Activated CD8-positive, alpha-beta memory T cell treated with anti-CD3 and anti-CD28 coated beads, Interleukin-2, amount 50 U/mL, for 48 hours (primary cell): ENCODE measurements around the gene HS6ST3.

Source experiments
- DNase-seq: peaks from one replicate; pipeline ENCODE4 v3.0.0-alpha.2; 2020

Gene HS6ST3

DNA sequence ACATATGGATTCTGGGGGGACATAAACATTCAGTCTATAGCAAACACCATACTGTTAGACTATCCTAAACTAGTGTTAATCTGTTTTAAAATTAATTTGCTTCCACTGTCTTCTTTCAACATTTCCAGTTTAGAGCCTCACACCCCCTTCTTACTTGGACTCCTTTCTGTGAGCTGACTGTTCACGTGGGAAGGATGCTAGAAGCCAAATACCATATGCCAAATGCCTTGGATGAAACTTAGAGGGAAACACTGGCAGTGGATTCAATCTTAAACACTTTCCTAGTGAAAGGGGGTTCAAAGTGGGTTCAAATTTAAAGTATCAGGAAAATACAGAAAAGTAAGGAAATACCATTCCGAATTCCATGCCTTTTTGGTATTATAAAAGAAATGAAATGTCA lies 113.6 kb downstream of the HS6ST3 start:
- DNase-seq, result no peak

DNA sequence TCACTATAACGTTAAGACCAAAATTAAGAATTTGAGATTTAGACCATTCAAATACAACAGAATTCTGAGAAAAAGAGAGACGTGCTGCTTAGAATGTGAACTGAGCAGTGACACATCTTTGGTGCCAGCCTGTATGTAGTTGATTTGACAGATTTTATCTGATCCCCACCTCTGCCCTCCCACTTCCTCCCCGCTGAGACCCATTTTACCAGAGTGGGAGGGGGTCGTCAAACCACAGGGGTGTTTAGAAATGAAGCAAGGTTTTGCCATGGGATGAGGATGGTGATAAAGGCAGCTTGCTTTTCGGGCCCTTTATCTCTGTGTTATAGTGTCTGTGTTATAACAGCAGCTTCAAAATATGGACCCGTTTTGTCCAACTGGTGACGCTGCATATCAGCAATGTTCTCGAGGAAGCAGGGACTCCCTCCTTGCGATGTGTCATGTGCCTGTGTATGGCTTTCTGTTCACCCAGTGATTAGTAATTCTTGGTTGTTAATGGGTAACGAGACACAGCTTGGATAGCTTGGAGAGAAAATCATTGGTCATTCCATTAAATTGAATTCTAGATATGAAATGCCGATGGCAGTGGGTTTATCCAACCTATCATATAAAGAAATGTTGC lies 125.0 kb downstream of the HS6ST3 start:
- no peak for DNase-seq

DNA sequence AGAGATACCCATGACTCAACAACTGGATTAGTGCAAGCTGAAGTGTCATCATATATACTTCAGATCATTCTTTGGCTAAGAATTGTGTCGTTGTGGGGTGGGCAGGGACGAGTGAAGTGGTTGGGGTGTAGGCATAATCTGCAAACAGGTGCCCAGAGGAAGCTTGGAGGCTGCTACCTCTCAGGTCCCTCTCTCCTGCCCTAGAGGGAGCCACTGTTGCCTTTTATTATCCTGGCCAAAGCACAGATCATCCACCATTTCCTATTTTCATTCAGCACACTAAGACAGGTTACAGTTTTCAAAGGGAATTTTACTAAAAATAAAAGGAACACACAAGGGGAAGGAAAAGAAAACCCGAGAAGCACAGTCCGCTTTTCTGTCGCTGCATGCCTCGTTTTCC lies 126.6 kb downstream of the HS6ST3 start:
- no peak for DNase-seq

DNA sequence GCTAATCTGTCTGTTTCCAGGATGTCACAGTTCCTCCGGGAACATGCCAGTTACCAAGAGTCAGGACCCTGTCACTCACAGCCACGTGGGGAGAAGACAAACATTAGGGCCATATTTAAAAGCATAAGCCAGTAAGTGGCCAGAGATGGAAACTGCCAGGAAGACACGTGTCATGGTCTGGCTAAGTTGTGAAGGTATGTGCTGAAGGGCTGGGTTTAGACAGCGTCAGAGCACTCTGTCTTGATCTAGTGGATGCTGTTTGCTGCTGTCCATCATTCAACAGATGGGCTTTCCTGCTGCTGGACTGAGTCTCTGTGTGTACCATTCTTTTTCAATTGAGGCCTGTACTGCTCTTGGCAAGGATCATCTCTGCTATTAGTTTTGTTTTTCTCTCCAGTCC lies 128.6 kb downstream of the HS6ST3 start:
- DNase-seq, result no peak

DNA sequence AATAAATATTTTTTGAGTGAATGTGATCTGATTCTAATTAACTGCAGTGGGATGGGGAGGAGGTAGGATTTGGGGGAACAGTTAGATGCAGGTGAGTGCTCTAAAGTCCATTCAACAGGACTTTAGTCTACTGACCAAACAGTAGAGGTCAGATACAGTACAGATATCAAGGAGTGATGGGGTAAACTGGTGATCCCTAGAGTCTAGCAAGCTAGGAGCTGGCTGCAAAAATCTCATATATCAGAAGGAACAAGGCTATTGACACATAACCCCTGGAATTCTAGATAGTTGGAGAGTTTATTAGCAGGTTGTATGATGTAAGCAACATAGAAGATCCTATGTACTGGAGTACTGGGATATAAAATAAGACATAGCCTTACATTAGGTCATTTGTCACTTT lies 131.6 kb downstream of the HS6ST3 start:
- DNase-seq, result no peak

DNA sequence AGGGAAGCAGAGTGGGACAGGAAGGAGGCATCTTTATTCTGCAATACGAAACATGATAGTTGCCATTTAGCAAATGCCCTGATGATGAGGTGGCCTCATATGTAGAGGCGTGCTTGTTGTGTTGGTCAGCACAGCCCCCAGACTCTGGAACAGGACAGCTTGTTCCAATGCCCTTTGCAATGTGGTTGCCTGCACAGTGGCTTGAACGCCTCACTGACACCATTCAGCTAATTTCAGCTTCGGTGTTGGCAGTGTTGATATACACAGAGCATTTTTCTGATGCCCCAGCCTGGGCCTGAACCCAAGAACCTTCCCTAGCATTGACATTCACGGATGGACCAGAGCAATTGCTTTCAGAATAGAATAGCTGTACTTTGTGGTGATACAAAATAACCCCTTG lies 133.3 kb downstream of the HS6ST3 start:
- DNase-seq, result no peak

DNA sequence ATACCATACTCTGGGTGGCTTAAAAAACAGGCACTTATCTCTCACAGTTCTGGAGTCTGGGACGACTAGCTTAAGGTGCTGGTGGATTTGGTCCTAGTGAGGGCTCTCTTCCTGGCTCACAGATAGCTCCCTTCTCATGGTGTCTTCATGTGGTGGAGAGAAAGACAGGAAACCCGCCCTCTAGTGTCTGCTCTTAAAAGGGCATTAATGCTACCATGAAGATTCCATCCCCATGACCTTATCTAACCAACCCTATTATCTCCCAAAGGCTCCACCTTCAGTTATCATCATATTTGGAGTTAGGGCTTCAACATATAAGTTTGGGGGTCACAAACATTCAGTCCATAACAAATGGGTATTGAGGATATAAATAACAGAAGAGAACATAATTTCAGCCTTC lies 139.4 kb downstream of the HS6ST3 start:
- no peak for DNase-seq

DNA sequence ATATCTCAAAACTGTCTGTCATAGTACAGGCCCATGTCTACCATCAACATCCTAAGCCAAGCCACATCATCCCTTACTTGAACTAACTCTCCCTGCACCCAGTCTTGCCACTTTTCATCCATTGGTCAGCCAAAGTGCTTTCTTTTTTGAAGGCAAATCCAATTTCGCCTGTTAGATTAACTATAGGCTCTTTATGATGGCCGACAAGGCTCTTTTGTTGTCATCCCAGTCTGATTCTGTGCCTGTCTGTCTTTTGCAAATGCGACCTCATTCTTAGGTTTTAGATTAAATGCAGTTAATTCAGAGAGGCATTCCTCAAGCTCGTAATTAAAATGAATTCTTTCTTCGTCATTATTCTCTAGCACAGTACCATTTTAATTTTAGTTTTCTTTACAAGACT lies 148.3 kb downstream of the HS6ST3 start:
- DNase-seq, result no peak

DNA sequence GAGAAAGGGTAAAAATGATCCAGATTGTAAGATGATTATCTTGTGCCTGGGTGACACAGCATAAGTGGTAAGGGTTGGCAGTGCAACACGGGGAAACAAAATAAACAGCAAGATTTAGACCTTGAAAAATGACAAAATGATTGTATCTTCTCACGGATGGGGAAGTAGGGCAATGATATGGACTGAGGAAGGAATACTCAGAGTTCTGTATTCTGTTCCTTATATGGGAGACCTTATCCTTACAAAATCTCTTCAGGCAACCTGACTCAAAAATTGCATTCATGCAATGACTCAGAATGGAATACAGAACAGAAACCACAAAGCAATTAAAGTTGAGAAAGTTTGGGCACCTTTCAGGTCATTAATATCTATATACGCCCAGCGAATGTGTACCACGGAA lies 149.0 kb downstream of the HS6ST3 start:
- no peak for DNase-seq

DNA sequence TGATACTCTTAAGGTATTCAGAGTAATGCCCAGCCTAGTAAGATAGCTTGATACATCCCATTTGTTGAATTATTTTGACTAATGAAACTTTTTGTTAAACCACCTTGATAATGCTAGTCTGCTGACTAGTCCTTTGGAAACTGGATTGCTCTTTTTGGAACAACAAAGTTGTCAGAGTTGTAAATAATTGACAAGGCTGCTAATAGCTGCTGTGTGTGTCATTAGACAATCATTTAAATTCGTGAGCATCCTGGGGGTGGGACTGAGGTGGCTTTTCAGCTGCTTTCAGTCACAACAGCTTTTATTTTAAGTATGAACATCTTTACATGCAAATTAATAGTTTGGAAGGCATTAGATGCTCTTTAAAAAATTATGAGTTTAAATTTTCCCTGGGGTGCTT lies 153.5 kb downstream of the HS6ST3 start:
- no peak for DNase-seq

DNA sequence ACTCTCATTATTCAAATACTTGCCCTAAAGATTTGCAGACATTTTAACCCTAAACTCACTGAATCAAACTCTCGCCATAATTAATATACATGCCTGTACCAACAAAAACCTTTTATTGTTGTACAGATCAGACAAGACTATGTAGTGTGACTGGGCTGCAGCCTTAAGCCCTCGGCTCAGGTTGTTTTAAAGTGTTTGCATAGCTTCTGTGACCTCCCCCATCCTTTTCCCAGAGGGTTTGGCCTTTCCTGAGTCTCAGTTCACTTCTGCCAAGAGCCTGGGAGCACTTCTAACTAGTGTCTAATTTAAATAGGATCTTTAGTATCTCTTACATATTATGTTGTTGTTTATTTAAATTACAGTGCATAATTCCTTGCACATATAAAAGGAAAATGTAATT lies 158.2 kb downstream of the HS6ST3 start:
- no peak for DNase-seq

DNA sequence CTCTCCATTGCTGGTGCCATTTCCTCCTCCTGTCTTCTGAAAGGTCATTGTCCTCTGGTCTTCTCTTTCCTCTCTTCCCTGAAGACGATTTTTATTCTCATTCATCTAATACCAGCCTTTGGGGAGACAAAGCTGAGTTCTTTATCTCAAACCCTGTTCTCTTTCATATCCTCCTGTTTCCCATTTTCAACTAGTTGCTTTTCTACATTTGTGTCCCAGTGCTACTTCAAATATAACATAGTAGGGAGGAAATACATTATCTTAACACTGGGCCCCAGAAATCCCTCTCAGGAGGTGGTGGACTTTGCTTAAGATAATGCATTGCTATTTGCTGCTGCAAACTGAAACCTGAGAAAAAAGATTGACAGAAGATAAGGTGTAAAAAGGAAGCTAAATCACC lies 159.1 kb downstream of the HS6ST3 start:
- DNase-seq, result no peak

DNA sequence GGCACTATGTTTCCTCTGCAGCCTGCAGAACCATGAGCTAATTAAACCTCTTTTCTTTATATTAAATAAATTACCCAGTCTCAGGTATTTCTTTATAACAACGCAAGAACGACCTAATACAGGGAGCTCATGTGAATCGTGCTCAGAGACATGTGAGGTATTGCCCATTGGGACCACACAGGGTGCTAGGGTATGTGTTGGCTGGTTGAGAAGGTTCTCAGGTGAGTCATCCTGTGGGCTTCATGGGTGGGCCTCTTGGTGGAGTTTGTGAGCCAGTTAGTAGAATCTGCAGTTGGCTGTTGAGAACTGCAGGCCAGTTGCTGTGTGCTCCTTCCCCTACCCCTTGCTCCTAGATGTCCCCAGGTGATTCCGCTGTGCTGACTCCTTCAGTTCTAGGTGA lies 163.0 kb downstream of the HS6ST3 start:
- no peak for DNase-seq

DNA sequence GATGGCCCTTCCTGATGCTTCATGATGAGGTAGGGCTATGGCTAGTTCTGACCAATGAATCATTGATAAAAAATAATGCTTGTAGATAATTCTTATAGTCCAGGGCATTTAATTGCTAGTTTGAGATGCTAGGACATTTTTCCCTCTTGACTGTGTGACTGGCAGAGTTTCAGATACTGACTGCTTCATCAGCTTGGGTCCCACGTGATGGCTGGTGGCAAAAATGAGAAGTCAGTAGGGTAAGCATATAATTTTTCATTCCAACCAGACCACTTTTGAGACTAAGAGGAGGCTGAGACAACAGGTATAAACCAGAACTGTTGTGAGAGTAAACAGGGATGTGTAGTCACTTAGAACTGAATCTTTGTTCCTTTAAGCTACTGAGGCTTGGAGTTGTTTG lies 183.3 kb downstream of the HS6ST3 start:
- no peak for DNase-seq

DNA sequence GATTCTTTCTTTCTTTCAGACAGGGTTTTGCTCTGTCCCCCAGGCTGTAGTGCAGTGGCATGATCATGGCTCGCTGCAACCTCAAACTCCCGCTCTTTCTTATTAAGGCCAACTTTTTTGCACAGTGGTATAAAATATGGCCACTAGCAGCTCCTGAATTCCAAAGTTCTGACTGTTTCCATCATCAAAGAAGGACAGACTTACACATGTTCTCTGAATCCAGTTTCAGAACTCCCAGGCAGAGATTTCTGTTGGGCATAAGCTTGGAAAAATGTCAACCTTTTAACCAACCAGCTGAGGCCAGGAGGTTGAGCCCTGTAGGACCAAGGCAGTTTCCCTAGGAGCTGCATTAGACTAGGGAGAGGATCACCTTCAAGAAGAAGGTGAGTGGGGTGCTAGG lies 184.1 kb downstream of the HS6ST3 start:
- DNase-seq, result no peak

DNA sequence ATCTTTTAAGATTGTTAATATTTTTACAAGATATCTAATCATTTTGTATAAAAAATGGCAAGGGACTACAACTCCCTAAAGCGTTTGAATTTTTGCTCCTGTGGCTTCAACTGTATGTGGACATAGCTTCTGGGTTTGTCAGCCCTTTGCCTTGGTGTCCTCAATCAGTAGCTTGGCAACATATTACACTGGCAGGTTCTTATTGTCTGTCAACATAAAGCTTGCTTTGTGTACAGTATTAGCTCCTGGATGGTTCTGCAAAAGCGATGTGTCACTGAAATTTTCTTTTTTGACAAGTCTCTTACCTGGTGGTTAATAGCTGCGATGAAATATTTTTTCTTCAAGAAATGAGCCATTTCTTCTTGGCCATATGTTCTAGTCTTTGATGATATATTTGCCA lies 190.0 kb downstream of the HS6ST3 start:
- no peak for DNase-seq

DNA sequence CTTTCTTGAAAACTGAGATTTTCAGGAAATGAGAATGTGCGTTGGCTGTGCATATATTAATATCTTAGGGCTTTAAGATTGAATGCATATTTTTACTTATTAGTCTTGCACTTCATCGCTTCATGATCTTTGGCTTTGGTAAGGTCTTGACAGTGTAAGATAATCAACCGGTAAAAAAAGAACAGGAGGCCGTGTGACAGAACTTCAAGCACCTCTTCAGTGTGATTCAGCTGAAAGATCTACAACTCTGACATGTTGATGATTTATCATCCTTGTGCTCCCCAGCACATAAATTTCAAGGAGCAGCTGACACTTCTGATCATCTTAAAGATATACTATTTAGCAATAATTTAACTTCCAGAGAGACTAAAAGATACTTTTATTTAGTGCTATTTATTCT lies 195.1 kb downstream of the HS6ST3 start:
- no peak for DNase-seq

DNA sequence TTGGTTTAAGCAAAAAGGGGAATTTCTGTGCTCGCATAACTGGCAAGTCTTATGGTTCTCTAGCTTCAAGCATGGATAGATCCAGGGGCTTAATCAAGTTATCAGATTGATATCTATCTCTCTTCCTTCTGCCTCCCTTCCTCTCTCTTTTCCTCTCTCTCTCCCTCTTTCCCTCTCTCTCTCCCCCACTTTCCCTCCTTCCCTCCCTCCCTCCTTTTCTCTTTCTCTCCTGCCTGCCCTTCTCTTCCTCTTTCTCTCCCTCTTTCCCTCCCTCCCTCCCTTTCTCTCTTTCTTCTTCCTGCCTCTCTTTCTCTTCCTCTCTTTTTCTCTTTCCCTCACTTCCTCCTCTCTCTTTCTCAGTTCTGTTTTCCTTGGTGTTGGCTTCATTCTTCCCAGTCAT lies 195.8 kb downstream of the HS6ST3 start:
- DNase-seq, result no peak

DNA sequence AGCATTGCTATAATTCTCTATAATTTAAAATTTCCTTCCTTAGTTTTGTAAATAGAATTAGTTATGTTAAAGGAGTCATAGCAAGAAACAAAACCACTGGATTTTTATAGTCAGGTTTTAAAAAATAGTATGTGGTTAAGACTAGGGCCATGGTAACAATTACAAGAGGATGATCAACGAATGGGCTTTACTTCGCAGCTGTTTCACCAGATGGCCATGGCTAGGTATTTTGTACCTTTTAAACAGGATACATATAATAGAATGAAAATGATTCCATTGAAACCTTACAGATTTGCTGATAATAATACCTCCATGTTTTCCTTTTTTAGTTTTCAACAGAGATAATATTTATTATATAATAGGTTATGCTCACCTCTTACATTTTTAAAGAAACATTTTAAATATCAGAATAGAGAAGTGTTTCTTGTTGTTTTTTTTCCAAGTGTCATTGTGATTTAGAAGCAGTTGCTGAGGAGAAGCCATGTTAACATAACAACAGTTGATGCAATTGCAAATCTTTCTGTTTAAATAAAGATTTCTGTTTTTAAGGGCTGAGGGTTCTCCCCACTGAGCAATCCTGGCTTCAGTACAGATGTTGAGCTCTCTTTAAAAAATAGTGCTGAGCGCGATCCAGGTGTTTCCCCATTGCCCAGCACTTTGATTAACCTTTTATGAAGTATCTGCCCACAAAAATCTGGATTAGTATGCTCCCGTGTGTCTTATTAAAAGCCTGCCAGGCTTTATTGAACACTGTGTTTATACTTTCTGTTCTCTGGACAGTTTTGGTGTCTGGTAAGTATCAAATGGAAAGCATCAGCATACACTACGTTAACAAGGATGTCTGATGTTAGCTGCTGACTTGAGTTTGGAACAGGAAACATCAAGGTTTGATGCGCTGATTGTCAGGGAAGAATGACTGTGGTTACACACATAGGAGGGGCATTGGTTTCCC lies 205.3 kb downstream of the HS6ST3 start:
- no peak for DNase-seq

DNA sequence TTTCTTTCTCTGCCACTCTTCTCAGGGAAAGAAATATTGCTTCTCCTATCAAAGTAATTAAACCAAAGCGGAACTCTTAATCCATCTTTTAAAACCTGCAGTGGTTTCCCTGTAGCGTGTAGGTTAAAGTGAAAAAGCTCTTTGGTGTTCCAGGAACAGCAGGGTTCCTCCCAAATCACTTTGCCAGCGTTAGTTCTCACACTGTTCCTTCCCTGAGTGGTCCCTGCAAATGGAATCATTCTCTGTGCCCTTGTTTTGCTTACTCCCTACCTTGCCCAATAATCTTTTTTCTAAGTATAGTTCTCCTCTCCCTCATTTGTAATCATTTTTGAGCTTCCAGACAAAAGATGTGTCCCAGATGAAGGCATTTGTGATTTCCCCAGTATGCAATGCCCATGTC lies 207.5 kb downstream of the HS6ST3 start:
- DNase-seq, result no peak

DNA sequence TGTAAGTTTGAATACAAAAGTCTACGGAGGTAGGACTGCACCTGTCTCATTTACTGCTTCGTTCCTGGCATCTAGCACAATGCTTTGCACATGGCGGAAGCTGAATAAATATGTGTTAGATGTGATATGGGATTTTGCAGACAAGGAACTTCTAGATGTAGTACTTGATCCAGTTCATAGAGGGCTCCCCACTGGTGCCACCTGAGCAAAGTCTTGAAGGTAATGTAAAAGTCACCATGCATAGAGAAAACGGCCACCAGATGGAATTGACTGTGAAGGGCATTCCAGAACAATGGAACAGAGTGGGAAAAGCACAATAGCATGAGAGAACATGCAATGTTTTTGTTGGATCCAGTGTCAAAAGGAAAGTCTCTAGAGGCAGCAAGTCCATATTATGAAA lies 209.3 kb downstream of the HS6ST3 start:
- DNase-seq, result no peak

DNA sequence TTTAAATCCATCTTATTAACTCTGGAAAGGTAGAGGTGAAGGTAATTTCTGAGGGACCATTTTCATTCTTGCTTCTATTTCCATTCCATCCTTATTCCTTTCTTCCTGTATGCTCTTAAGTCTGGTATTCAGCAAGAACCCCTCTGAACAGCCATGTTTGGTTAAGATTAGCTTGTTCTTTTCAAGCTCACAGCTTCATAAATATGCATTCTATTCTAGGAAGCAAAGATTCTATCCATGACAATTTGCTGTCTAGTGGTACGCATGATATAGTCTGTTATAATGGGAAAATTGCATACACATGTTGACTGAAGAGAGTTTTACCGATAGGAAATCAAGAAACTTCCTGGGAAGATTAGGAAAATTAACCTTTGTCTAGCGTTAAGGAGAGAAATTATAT lies 218.7 kb downstream of the HS6ST3 start:
- no peak for DNase-seq

DNA sequence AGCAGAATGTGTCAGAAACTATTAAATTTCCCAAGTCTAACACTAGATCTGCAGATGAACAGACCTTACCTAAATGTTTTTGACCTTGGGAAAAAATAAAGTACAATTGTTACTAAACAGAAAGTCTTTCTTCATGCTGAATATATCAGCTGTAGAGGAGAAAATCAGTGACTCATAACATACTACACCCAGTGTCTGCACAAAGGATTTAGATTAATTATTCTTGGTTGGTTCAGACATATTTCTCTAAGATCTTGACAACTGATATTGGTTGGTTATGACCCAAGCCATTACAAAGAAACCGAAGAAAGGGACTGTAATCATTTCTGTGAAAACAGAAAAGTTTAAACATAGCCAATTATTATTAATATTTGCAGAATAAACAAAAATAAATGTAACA lies 225.1 kb downstream of the HS6ST3 start:
- DNase-seq, result no peak

DNA sequence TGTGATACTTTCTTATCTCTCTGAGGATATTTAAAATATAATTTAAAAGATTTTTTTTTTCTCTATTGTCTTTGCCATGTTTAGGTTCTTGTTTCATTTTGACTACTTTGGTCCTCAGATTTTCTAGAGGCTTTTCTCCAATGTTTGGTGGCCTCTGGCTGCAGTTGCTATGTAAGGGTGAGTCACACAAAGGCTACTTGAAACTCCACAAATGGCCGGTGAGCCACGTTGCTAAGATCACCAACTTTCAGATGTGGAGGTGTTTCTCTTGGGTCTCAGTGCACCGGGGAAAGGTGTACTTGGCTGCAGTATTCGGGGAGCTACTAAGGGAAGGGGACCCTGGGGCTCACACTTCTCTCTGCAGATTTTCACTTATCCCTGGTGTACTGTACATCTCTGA lies 248.1 kb downstream of the HS6ST3 start:
- DNase-seq, result no peak

DNA sequence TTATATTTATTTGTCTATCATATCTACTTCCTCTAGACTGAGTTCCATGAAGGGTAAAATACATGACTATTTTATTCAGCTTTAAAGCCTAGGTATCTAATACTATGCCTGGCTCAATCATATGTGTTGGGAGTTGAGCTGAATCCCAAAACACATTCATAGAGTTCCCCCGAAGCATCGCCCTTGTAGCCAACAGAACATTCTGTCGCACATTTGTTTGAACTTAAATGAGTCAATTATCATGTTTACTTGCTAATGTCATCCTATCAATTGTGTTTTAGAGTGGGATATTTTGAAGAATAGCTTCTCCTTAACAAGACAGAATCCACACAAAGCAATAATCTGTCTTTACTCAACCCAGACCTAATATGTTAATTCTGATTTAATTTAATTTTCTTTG lies 252.4 kb downstream of the HS6ST3 start:
- no peak for DNase-seq
